WTC11 (cell line): Measurements from ENCODE around the gene ALG11. TPM values are rescaled to one million over a fixed set of nuclear protein-coding genes. Genes with fewer than 3 reads are reported as not detected.

Source experiments
- ATAC-seq: fragments of 200-7000 bp; cut with Tn5 transposase; 2 replicates; pipeline ENCODE4 v1.10.0; 2021; ENCODE audit warnings: mild to moderate bottlenecking, moderate library complexity
- CTCF ChIA-PET: fragments of 300-600 bp; sonication (Branson Sonifier 250); formaldehyde crosslinking; loops from one replicate; lab custom pipeline; 2021; ENCODE audit warnings: antibody characterized with exemption; lab: Charles Lee
- POLR2A ChIA-PET: fragments of 350-600 bp; sonication (Branson Sonifier 250); formaldehyde crosslinking; loops from one replicate; lab custom pipeline; 2021; ENCODE audit warnings: antibody characterized with exemption; lab: Charles Lee
- DNase-seq: peaks from one replicate; pipeline ENCODE4 v3.0.0; 2021; ENCODE audit warnings: low spot score
- H3K27ac Mint-ChIP-seq: 2 replicates; pipeline ENCODE4 v1.8.0; 2021; ENCODE audit warnings: mixed read lengths
- H3K27me3 Mint-ChIP-seq: 2 replicates; pipeline ENCODE4 v1.8.0; 2021; ENCODE audit warnings: low read depth, mild to moderate bottlenecking, moderate library complexity, mixed read lengths
- H3K36me3 Mint-ChIP-seq: 2 replicates; pipeline ENCODE4 v1.8.0; 2021; ENCODE audit warnings: mixed read lengths
- H3K4me1 Mint-ChIP-seq: 2 replicates; pipeline ENCODE4 v1.8.0; 2022; ENCODE audit warnings: mixed read lengths
- H3K4me3 Mint-ChIP-seq: 2 replicates; pipeline ENCODE4 v1.8.0; 2021; ENCODE audit warnings: mild to moderate bottlenecking, moderate library complexity, mixed read lengths
- H3K9me3 Mint-ChIP-seq: 2 replicates; pipeline ENCODE4 v1.8.0; 2021; ENCODE audit warnings: mixed read lengths
- FOXJ3 ChIP-seq: sonication (generic); formaldehyde crosslinking; IDR thresholded peaks from 2 replicates; pipeline ENCODE4 v1.9.0; 2021; ENCODE audit warnings: missing genetic modification reagents, mild to moderate bottlenecking, borderline replicate concordance
- FOXP1 ChIP-seq: sonication (generic); formaldehyde crosslinking; IDR thresholded peaks from 2 replicates; pipeline ENCODE4 v1.8.0; 2022; ENCODE audit warnings: missing genetic modification reagents, mild to moderate bottlenecking, moderate library complexity, borderline replicate concordance
- FOXP4 ChIP-seq: sonication (generic); formaldehyde crosslinking; IDR thresholded peaks from 2 replicates; pipeline ENCODE4 v1.8.0; 2022; ENCODE audit warnings: mild to moderate bottlenecking, missing genetic modification reagents
- HMGXB4 ChIP-seq: sonication (generic); formaldehyde crosslinking; IDR thresholded peaks from 2 replicates; pipeline ENCODE4 v1.8.1; 2023; ENCODE audit warnings: mild to moderate bottlenecking, moderate library complexity, missing genetic modification reagents
- IRF2 ChIP-seq: sonication (generic); formaldehyde crosslinking; IDR thresholded peaks from 2 replicates; pipeline ENCODE4 v1.8.0; 2022; ENCODE audit warnings: low read depth, missing genetic modification reagents, borderline replicate concordance
- JAZF1 ChIP-seq: fragments of 250-450 bp; sonication (Bioruptor Pico); IDR thresholded peaks from 2 replicates; pipeline ENCODE4 v1.9.0; 2021; ENCODE audit warnings: moderate library complexity, mild to moderate bottlenecking, inconsistent platforms
- NFATC4 ChIP-seq: fragments of 250-450 bp; sonication (Bioruptor Pico); IDR thresholded peaks from 2 replicates; pipeline ENCODE4 v1.9.0; 2021; ENCODE audit warnings: mild to moderate bottlenecking
- PREB ChIP-seq: sonication (generic); formaldehyde crosslinking; IDR thresholded peaks from 2 replicates; pipeline ENCODE4 v1.8.1; 2022; ENCODE audit warnings: mild to moderate bottlenecking, missing genetic modification reagents, moderate library complexity, borderline replicate concordance
- RORB ChIP-seq: fragments of 250-450 bp; sonication (Bioruptor Pico); IDR thresholded peaks from 2 replicates; pipeline ENCODE4 v1.9.0; 2021; ENCODE audit warnings: mild to moderate bottlenecking
- SMAD4 ChIP-seq: sonication (generic); formaldehyde crosslinking; IDR thresholded peaks from 2 replicates; pipeline ENCODE4 v1.8.0; 2022; ENCODE audit warnings: mild to moderate bottlenecking, missing genetic modification reagents
- SP1 ChIP-seq: sonication (generic); formaldehyde crosslinking; conservative IDR thresholded peaks from 2 replicates; pipeline ENCODE4 v1.8.1; 2022; ENCODE audit warnings: missing genetic modification reagents
- TP53 ChIP-seq: sonication (generic); formaldehyde crosslinking; IDR thresholded peaks from 2 replicates; pipeline ENCODE4 v1.8.1; 2023; ENCODE audit warnings: mild to moderate bottlenecking, missing genetic modification reagents
- ZBTB43 ChIP-seq: sonication (generic); formaldehyde crosslinking; IDR thresholded peaks from 2 replicates; pipeline ENCODE4 v1.8.1; 2023; ENCODE audit warnings: mild to moderate bottlenecking, missing genetic modification reagents
- ZNF263 ChIP-seq: sonication (generic); formaldehyde crosslinking; IDR thresholded peaks from 2 replicates; pipeline ENCODE4 v1.8.1; 2022; ENCODE audit warnings: low read depth, mild to moderate bottlenecking, moderate library complexity, missing genetic modification reagents
- ZNF396 ChIP-seq: fragments of 250-450 bp; sonication (Bioruptor Pico); IDR thresholded peaks from 2 replicates; pipeline ENCODE4 v1.8.0; 2021; ENCODE audit warnings: mild to moderate bottlenecking, moderate library complexity, borderline replicate concordance
- ZNF416 ChIP-seq: fragments of 250-450 bp; sonication (Bioruptor Pico); IDR thresholded peaks from 2 replicates; pipeline ENCODE4 v1.9.0; 2021; ENCODE audit warnings: mild to moderate bottlenecking, inconsistent platforms
- ZSCAN18 ChIP-seq: fragments of 250-450 bp; sonication (Bioruptor Pico); IDR thresholded peaks from 2 replicates; pipeline ENCODE4 v2.1.2; 2022; ENCODE audit warnings: mild to moderate bottlenecking, moderate library complexity
- total RNA-seq: library from RNA; stranded (reverse); gene quantifications from 3 replicates; pipeline ENCODE4 v1.2.3, GENCODE V29; 2021
- TF ChIP-seq, protein P1 (sequence below): sonication (generic); formaldehyde crosslinking; conservative IDR thresholded peaks from 2 replicates; pipeline ENCODE4 v1.8.1; 2023; ENCODE audit warnings: mild to moderate bottlenecking, low read depth, missing genetic modification reagents, moderate library complexity

Gene ALG11
- total RNA-seq, 1 experiment from 2014 or later = 40.6 TPM

GRCh38 chr13:51967482-51968446 lies 44.4 kb upstream of the ALG11 start (continued):
- TF ChIP-seq ZBTB43 (no peak), ZNF416 (no peak)

DNA sequence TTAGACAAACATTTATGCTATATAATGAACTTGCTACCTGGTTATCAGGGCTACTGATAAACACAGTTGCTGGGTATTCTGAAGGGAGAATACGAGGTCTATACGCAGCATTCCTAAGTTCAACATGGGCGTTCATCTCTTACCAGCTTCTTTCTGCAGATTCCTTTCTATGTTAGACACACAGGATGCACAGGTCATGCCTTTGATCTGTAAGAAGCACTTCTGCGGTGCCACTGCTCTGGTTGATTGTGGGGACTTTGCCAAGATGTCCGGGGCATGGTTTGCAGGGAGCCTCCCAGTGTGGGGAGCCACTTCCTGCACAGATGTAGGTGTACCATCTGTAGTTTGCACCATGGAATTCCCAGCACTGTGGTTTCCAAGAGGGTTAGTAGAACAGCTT lies 41.8 kb upstream of the ALG11 start:
- no peak for ATAC-seq
- H3K4me3 Mint-ChIP-seq = no peak overlapping the region
- ChIA-PET POLR2A (no interaction called here), CTCF (interaction anchor here (0.9 kb wide), 1 partner anchor 34 kb away, joined by 4 read pairs; no protein-coding TSS in a partner anchor)
- H3K27ac Mint-ChIP-seq = no peak overlapping the region
- TF ChIP-seq FOXP1 (CRISPR knock-in tag) = no peak
- no peak for TF ChIP-seq ZSCAN18
- no peak for TF ChIP-seq HMGXB4 (CRISPR knock-in tag)
- no peak for TF ChIP-seq RORB
- TF ChIP-seq, protein P1, sequence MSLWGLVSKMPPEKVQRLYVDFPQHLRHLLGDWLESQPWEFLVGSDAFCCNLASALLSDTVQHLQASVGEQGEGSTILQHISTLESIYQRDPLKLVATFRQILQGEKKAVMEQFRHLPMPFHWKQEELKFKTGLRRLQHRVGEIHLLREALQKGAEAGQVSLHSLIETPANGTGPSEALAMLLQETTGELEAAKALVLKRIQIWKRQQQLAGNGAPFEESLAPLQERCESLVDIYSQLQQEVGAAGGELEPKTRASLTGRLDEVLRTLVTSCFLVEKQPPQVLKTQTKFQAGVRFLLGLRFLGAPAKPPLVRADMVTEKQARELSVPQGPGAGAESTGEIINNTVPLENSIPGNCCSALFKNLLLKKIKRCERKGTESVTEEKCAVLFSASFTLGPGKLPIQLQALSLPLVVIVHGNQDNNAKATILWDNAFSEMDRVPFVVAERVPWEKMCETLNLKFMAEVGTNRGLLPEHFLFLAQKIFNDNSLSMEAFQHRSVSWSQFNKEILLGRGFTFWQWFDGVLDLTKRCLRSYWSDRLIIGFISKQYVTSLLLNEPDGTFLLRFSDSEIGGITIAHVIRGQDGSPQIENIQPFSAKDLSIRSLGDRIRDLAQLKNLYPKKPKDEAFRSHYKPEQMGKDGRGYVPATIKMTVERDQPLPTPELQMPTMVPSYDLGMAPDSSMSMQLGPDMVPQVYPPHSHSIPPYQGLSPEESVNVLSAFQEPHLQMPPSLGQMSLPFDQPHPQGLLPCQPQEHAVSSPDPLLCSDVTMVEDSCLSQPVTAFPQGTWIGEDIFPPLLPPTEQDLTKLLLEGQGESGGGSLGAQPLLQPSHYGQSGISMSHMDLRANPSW (CRISPR knock-in tag) = no peak
- no peak for TF ChIP-seq TP53 (CRISPR knock-in tag)
- TF ChIP-seq FOXJ3 (CRISPR knock-in tag) = no peak
- no peaks in the 10 kb centered on the region for H3K27me3 Mint-ChIP-seq
- H3K4me1 Mint-ChIP-seq = no peaks in the 10 kb centered on the region
- H3K36me3 Mint-ChIP-seq = no peaks in the 10 kb centered on the region
- no peaks in the 10 kb centered on the region for H3K9me3 Mint-ChIP-seq
- DNase-seq = no peak

- Mint-ChIP-seq H3K27ac (no peak overlapping the region; the same call in 1 of the 2 replicates), H3K4me3 (no peak overlapping the region), H3K36me3 (no peaks in the 10 kb centered on the region)
- TF ChIP-seq ZNF396 (CRISPR knock-in tag) (no peak), SP1 (CRISPR knock-in tag) (no peak), JAZF1 (no peak), ZNF263 (CRISPR knock-in tag) (no peak), ZBTB43 (no peak), NFATC4 (CRISPR knock-in tag) (no peak), PREB (no peak), FOXP4 (CRISPR knock-in tag) (no peak), FOXP1 (CRISPR knock-in tag) (no peak), IRF2 (CRISPR knock-in tag) (no peak), SMAD4 (CRISPR knock-in tag) (no peak)
Observed at GRCh38 chr13:51971520-51972426, 40.4 kb upstream of the ALG11 start.

More at GRCh38 chr13:51971520-51972426, 40.4 kb upstream of the ALG11 start:
- POLR2A ChIA-PET = no interaction called here
- no peaks in the 10 kb centered on the region for H3K9me3 Mint-ChIP-seq
- H3K4me1 Mint-ChIP-seq = no peaks in the 10 kb centered on the region
- CTCF ChIA-PET = interaction anchor here (0.6 to 1.0 kb wide), 2 partner anchors 10 to 156 kb away, joined by 3 read pairs; no protein-coding TSS in a partner anchor
- H3K27me3 Mint-ChIP-seq = no peaks in the 10 kb centered on the region
- DNase-seq (no peak), ATAC-seq (no peak)
